HCT116 (cell line): Measurements from ENCODE around the gene TSPO. TPM values are rescaled to one million over a fixed set of nuclear protein-coding genes. Genes with fewer than 3 reads are reported as not detected.

Experiments
- ATAC-seq: fragments of 200-7000 bp; cut with Tn5 transposase; 2 replicates; pipeline ENCODE4 v1.9.1; 2020; ENCODE audit warnings: mild to moderate bottlenecking, moderate library complexity
- BruUV-seq: library from RNA; stranded (reverse); fragments of 400-500 nt; replicated peaks from 2 replicates; lab custom pipeline; 2021; lab: Mats Ljungman, UMichigan
- CTCF ChIA-PET: fragments of 300-600 bp; sonication (Branson Sonifier 250); formaldehyde crosslinking; loops from one replicate; lab custom pipeline; 2021; ENCODE audit warnings: antibody characterized with exemption; lab: Charles Lee
- POLR2A ChIA-PET: fragments of 300-600, 350-600 bp; sonication (Branson Sonifier 250); formaldehyde crosslinking; loops from one replicate; lab custom pipeline; 2021; ENCODE audit warnings: antibody characterized with exemption; lab: Charles Lee
- RAD21 ChIA-PET, 2 experiments: fragments of 300-600 bp; sonication (Branson Sonifier 250); formaldehyde crosslinking; loops; one replicate each; lab custom pipeline; 2023; ENCODE audit warnings: low total read pairs in 2 of 2; ENCODE audit not compliant: uncharacterized antibody in 2 of 2, unreplicated experiment in 2 of 2, low non-redundant PET in 1 of 2; lab: Charles Lee
- DNase-seq: peaks from one replicate; pipeline ENCODE4 v3.0.0-alpha.2; 2010; ENCODE audit warnings: low read depth, low spot score
- H2AFZ ChIP-seq: fragments of 200-600 bp; shearing (Covaris generic), sonication (generic); 2 replicates; pipeline ENCODE4 v1.6.1; 2017; ENCODE audit warnings: low read depth, mixed run types, mixed read lengths, antibody characterized with exemption, low read length; ENCODE audit not compliant: poor library complexity, severe bottlenecking
- H3K27ac ChIP-seq: 2 replicates; pipeline ENCODE4 v1.5.1; 2012; ENCODE audit warnings: low read depth, low read length
- H3K27me3 ChIP-seq: fragments of 200-600 bp; sonication (generic); 2 replicates; pipeline ENCODE4 v1.6.1; 2016; ENCODE audit warnings: mixed run types, low read length, mixed read lengths; ENCODE audit not compliant: insufficient read depth
- H3K36me3 ChIP-seq, 2 experiments: fragments of 200-500 bp in 1 of 2; fragments of 200-600 bp in 1 of 2; sonication (Bioruptor generic) in 1 of 2; sonication (generic) in 1 of 2; 2 replicates each; pipeline versions ENCODE4 v1.5.1 to v1.6.1; 2014 to 2016; ENCODE audit warnings: low read length in 2 of 2, inconsistent platforms in 1 of 2, mixed read lengths in 1 of 2, mixed run types in 1 of 2; ENCODE audit not compliant: insufficient read depth in 2 of 2, control insufficient read depth in 1 of 2
- H3K4me1 ChIP-seq, 2 experiments: fragments of 200-600 bp in 1 of 2; sonication (generic) in 1 of 2; 2 replicates each; pipeline versions ENCODE4 v1.5.1 to v1.6.1; 2012 to 2017; ENCODE audit warnings: low read length in 2 of 2, inconsistent platforms in 1 of 2, mild to moderate bottlenecking in 1 of 2, mixed read lengths in 1 of 2, mixed run types in 1 of 2, moderate library complexity in 1 of 2; ENCODE audit not compliant: insufficient read depth in 2 of 2, control insufficient read depth in 1 of 2
- H3K4me2 ChIP-seq: fragments of 200-600 bp; sonication (generic); 2 replicates; pipeline ENCODE4 v1.6.1; 2017; ENCODE audit warnings: mixed run types, low read length, mixed read lengths
- H3K4me3 ChIP-seq, 2 experiments: fragments of 200-600 bp in 1 of 2; sonication (generic) in 1 of 2; replicated peaks in 1 of 2; 2 replicates each; pipeline ENCODE4 v1.5.1; 2011 to 2016; ENCODE audit warnings: low read length in 2 of 2, control low read depth in 1 of 2, low read depth in 1 of 2, mild to moderate bottlenecking in 1 of 2, mixed read lengths in 1 of 2, mixed run types in 1 of 2
- H3K79me2 ChIP-seq: fragments of 200-600 bp; sonication (generic); 2 replicates; pipeline ENCODE4 v1.6.1; 2017; ENCODE audit warnings: mild to moderate bottlenecking, mixed run types, low read length, moderate library complexity, mixed read lengths; ENCODE audit not compliant: insufficient read depth
- H3K9ac ChIP-seq: fragments of 200-600 bp; sonication (generic); 2 replicates; pipeline ENCODE4 v1.6.1; 2016; ENCODE audit warnings: low read length, mixed read lengths
- H3K9me2 ChIP-seq: fragments of 200-600 bp; sonication (generic), shearing (Covaris generic); 2 replicates; pipeline ENCODE4 v1.6.1; 2017; ENCODE audit warnings: mixed run types, mild to moderate bottlenecking, moderate library complexity; ENCODE audit not compliant: insufficient read depth
- H3K9me3 ChIP-seq, 2 experiments: fragments of 200-500 bp in 1 of 2; fragments of 200-600 bp in 1 of 2; sonication (Bioruptor generic) in 1 of 2; sonication (generic) in 1 of 2; 2 replicates each; pipeline ENCODE4 v1.6.1; 2014 to 2017; ENCODE audit warnings: low read length in 2 of 2, mixed read lengths in 2 of 2, inconsistent platforms in 1 of 2, low read depth in 1 of 2, mild to moderate bottlenecking in 1 of 2, mixed run types in 1 of 2, moderate library complexity in 1 of 2; ENCODE audit not compliant: control insufficient read depth in 1 of 2, insufficient read depth in 1 of 2
- H4K20me1 ChIP-seq: fragments of 200-600 bp; sonication (generic), shearing (Covaris generic); 2 replicates; pipeline ENCODE4 v1.6.1; 2017; ENCODE audit warnings: mixed run types, mild to moderate bottlenecking, moderate library complexity; ENCODE audit not compliant: insufficient read depth
- CTCF ChIP-seq, 3 experiments: fragments of 200-600 bp in 1 of 3; sonication (generic) in 1 of 3; IDR thresholded peaks in 2 of 3; conservative IDR thresholded peaks in 1 of 3; 2 replicates each; pipeline ENCODE4 v1.5.1; 2012 to 2017; ENCODE audit warnings: low read depth in 2 of 3, low read length in 2 of 3, antibody characterized with exemption in 1 of 3, borderline replicate concordance in 1 of 3, control low read depth in 1 of 3, mild to moderate bottlenecking in 1 of 3, mixed read lengths in 1 of 3, mixed run types in 1 of 3, moderate library complexity in 1 of 3; ENCODE audit not compliant: insufficient read depth in 1 of 3
- EGR1 ChIP-seq: IDR thresholded peaks from 2 replicates; pipeline ENCODE4 v1.6.1; 2012; ENCODE audit warnings: low read depth
- EZH2phosphoT487 ChIP-seq: fragments of 200-600 bp; IDR thresholded peaks from 2 replicates; pipeline ENCODE4 v1.6.1; 2018; ENCODE audit warnings: antibody characterized with exemption, borderline replicate concordance
- MAX ChIP-seq: IDR thresholded peaks from 2 replicates; pipeline ENCODE4 v1.6.1; 2012
- SP1 ChIP-seq: IDR thresholded peaks from 2 replicates; pipeline ENCODE4 v1.6.1; 2012; ENCODE audit warnings: low read depth
- ZNF274 ChIP-seq: fragments of 200-500 bp; sonication (Bioruptor generic); IDR thresholded peaks from 2 replicates; pipeline ENCODE4 v1.6.1; 2014; ENCODE audit warnings: mild to moderate bottlenecking, low read depth, low read length, inconsistent platforms
- intact Hi-C: fragments of 100-400 bp; cut with micrococcal nuclease; formaldehyde crosslinking; loops from 2 replicates; pipeline ENCODE4 v1.10.0; 2022
- total RNA-seq: library from RNA; stranded (reverse); gene quantifications from one replicate; pipeline ENCODE4 v1.2.1, GENCODE V29; 2021; ENCODE audit not compliant: unreplicated experiment
- TF ChIP-seq, protein P1 (sequence below): IDR thresholded peaks from 2 replicates; pipeline ENCODE4 v1.6.1; 2011; ENCODE audit warnings: mild to moderate bottlenecking, low read length, moderate library complexity; ENCODE audit not compliant: insufficient replicate concordance; ENCODE audit errors: extremely low read depth

TSPO gene
- total RNA-seq, 1 experiment from 2014 or later: 192 TPM

DNA sequence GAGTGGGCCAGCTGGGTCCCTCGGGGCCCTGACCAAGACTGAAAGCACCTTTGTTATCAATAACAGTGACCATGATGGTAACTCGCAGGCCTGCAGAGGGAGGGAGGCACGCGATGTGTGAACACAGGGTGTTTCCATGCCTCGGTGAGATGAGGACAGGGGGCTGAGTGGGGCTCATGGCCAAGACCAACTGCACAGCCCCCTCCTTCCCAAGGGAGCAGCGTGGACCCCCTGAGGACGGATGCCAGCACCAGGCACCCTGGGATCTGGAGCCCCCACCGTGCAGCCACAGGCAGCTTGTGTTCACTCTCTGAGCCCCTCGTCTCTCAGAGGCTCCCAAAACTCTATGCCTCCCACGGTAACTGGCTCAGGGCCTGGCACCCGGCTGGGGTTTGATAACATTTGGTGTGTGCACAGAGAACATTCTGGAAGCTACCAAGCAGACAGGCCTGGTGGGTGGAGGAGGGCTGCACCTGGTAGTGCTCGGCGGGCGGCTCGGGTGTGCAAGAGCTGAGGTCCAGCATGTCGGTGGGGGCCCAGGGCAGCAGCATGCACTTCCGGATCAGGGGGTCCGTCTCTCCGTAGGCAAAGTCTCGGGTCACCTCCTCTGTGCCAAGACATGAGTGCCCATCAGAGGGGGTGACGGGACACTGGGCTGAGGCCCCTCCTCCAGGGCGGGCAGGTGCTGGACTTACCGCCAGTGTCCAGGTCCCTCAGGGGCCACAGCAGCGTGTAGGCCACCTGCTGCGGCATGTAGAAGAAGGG lies 28.0 kb downstream of the TSPO start (continued):
- TF ChIP-seq EGR1: no peak
- TF ChIP-seq, protein P1, sequence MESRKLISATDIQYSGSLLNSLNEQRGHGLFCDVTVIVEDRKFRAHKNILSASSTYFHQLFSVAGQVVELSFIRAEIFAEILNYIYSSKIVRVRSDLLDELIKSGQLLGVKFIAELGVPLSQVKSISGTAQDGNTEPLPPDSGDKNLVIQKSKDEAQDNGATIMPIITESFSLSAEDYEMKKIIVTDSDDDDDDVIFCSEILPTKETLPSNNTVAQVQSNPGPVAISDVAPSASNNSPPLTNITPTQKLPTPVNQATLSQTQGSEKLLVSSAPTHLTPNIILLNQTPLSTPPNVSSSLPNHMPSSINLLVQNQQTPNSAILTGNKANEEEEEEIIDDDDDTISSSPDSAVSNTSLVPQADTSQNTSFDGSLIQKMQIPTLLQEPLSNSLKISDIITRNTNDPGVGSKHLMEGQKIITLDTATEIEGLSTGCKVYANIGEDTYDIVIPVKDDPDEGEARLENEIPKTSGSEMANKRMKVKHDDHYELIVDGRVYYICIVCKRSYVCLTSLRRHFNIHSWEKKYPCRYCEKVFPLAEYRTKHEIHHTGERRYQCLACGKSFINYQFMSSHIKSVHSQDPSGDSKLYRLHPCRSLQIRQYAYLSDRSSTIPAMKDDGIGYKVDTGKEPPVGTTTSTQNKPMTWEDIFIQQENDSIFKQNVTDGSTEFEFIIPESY: no peak

DNA sequence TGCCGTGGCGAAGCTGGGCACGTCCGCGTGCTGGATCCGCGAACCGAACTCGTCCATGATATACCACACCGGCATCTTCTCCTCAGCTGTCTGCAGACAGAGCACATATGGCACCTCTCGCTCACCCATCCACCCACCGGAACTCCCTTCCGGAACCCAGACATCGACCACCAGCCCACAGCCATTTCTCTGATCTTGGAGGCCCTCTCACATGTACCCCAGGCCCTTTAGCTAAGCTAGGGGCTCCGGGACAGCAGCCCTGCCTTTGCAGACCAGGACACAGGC lies 28.5 kb downstream of the TSPO start:
- Histone ChIP-seq H3K79me2 (peaks cover 41% of the 10 kb centered on the region), H3K36me3 (peaks cover 23 to 64% of the 10 kb centered on the region in 2 experiments), H3K27ac (no peak overlapping the region), H3K27me3 (no peaks in the 10 kb centered on the region), H3K9me2 (no peaks in the 10 kb centered on the region), H3K4me2 (no peak overlapping the region), H3K4me3 (no peak overlapping the region), H4K20me1 (no peaks in the 10 kb centered on the region), H3K4me1 (peaks cover 6 to 13% of the 10 kb centered on the region in 2 experiments; a peak in 2 of 4 replicates), H3K9me3 (no peaks in the 10 kb centered on the region), H2AFZ (no peak overlapping the region), H3K9ac (no peak overlapping the region)
- no TSS peak for BruUV-seq
- ATAC-seq (no peak), DNase-seq (no peak)
- POLR2A ChIA-PET: no interaction called here
- CTCF ChIA-PET: no interaction called here
- RAD21 ChIA-PET: no interaction called here
- TF ChIP-seq ZNF274: no peak
- TF ChIP-seq, protein P1: no peak
- no peak for TF ChIP-seq CTCF (IDR thresholded peaks at IDR 0.05 in 2 of 3, conservative IDR thresholded peaks at IDR 0.05 in 1 of 3; ENCODE audit: borderline replicate concordance in 1 of 3, insufficient read depth in 1 of 3, low read depth in 2 of 3, low read length in 2 of 3)
- TF ChIP-seq EZH2phosphoT487: no peak
- TF ChIP-seq SP1: no peak
- no peak for TF ChIP-seq MAX
- intact Hi-C loops: no loop called here
